Kidney (tissue), 14 donors: ENCODE measurements around the gene QRFP. TPM values are rescaled to one million over a fixed set of nuclear protein-coding genes. Genes with fewer than 3 reads are reported as not detected.
A peak's percentile ranks its signal among the peaks of the same experiment; 100 is the strongest.

ENCODE experiments used
- DNase-seq, 5 donors: peaks; one replicate each; pipeline ENCODE4 v3.0.0-alpha.2; 2013 to 2020
- FAIRE-seq: peaks from 2 replicates; lab custom pipeline; 2012; peaks lifted over from hg19 to GRCh38; lab: Jason Lieb, UNC
- H3K27ac ChIP-seq, 2 donors: one replicate each; pipeline ENCODE4 v1.7.0; 2013; ENCODE audit warnings: low read depth in 2 of 2, low read length in 2 of 2, inconsistent platforms in 1 of 2
- H3K27me3 ChIP-seq: one replicate; pipeline ENCODE4 v1.7.1; 2013; ENCODE audit warnings: low read length, inconsistent platforms; ENCODE audit not compliant: control insufficient read depth, insufficient read depth
- H3K36me3 ChIP-seq, 3 donors: one replicate each; pipeline versions ENCODE4 v1.7.0 to v1.7.1; 2013; ENCODE audit warnings: low read length in 3 of 3, control low read depth in 1 of 3, inconsistent platforms in 1 of 3; ENCODE audit not compliant: insufficient read depth in 3 of 3, control insufficient read depth in 2 of 3
- H3K4me1 ChIP-seq, 3 donors: one replicate each; pipeline versions ENCODE4 v1.7.0 to v1.7.1; 2013; ENCODE audit warnings: low read length in 3 of 3, inconsistent platforms in 1 of 3, low read depth in 1 of 3; ENCODE audit not compliant: control insufficient read depth in 2 of 3, insufficient read depth in 2 of 3
- H3K4me3 ChIP-seq, 3 donors: one replicate each; pipeline versions ENCODE4 v1.7.0 to v1.8.1; 2013; ENCODE audit warnings: low read length in 3 of 3, control low read depth in 1 of 3, inconsistent platforms in 1 of 3
- H3K9ac ChIP-seq, 3 donors: one replicate each; pipeline versions ENCODE4 v1.7.0 to v1.7.1; 2013; ENCODE audit warnings: low read length in 3 of 3, control low read depth in 1 of 3, inconsistent platforms in 1 of 3
- H3K9me3 ChIP-seq, 3 donors: one replicate each; pipeline versions ENCODE4 v1.7.0 to v1.7.1; 2013; ENCODE audit warnings: low read length in 3 of 3, control low read depth in 1 of 3, inconsistent platforms in 1 of 3; ENCODE audit not compliant: control insufficient read depth in 2 of 3, insufficient read depth in 1 of 3
- intact Hi-C: fragments of 100-400 bp; cut with DNase I; formaldehyde crosslinking; loops from one replicate; pipeline ENCODE4 v1.11.1; 2022
- polyA plus RNA-seq: library from polyadenylated mRNA; stranded (reverse); fragments of 350-450 nt; fragmentation: Illumina TruSeq; extraction: RNeasy Lipid Tissue Mini Kit (QIAGEN cat#74804); gene quantifications from one replicate; pipeline ENCODE4 v1.2.3, GENCODE V29; 2014; ENCODE audit warnings: low read depth, low replicate concordance; ENCODE audit not compliant: insufficient read depth
- total RNA-seq: library from RNA; stranded (reverse); fragmentation: NEBNext Ultra II Directional; extraction: Animal tissue kit (Norgen Biotek cat#: 25700); gene quantifications from one replicate; pipeline ENCODE4 v1.2.1, GENCODE V29; 2021
- TF ChIP-seq, protein P1 (sequence below): IDR thresholded peaks from 3 replicates; pipeline ENCODE4 v1.5.1; 2012; ENCODE audit warnings: mild to moderate bottlenecking, moderate library complexity, borderline replicate concordance; ENCODE audit not compliant: insufficient read depth; ENCODE audit errors: extremely low read depth
- donor health status: control.
- donor health status: control.
- donor health status: control.
- donor health status: control.
- donor health status: control.
- donor health status: DM: yes; HTN: yes; CAD: no.
- donor health status: Normal renal cell carcinoma (clear cell type).

The QRFP gene
- total and polyA plus RNA-seq, 2 donors from 2014 or later = not detected

DNA sequence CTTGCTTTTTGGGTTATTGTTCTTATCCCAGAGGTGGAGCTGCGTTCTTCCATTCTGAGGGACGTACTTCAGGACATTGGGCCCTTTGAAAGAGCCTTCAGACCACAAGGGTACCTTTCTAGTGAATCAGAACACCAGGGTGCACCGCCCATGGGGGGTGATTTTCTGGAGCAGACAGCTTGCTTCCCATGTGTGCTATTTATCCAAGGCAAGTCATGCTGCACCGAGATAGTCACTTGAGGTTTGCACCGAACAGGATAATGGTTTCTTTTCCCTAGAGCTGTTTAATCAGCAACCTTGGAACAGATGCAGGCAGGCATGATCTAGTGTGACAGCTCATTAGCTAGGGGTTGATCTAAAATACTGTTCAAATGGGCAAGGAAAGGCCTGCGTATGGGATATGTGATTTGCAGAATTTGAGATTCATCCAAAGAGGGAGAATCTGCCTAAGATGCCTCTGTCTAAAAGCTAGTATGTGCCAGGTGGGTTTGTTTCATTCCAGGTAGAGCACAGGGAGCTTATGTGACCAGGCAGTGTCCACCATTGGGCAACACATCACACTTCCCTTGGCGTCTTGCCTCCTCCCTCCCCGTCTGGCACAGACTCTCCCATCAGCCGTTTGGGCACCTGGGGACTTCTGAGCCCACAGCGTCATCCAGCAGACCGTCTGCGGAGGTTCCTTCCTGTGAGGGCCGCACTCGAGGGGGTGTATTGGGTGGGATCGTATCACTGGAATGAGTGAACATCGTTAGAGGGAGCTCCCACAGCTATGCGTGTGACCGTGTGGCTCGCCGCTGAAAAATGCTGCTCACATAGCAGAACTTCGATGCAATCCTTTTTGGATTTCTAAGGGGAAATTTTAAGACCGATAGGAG, 38.5 kb downstream of the QRFP start:
- no peak overlapping the region for H3K27ac ChIP-seq
- FAIRE-seq (no peak), DNase-seq (peak in 1 of 5 donors; percentile 68)
- H3K27me3 ChIP-seq = no peaks in the 10 kb centered on the region
- H3K4me1 ChIP-seq = peaks cover 0 to 25% (median 0%) of the 10 kb centered on the region in 3 donors
- intact Hi-C loops = no loop called here
- H3K9me3 ChIP-seq = no peaks in the 10 kb centered on the region
- H3K4me3 ChIP-seq = no peak overlapping the region
- H3K36me3 ChIP-seq = peaks cover 14 to 16% (median 15%) of the 10 kb centered on the region in 3 donors
- TF ChIP-seq, protein P1, sequence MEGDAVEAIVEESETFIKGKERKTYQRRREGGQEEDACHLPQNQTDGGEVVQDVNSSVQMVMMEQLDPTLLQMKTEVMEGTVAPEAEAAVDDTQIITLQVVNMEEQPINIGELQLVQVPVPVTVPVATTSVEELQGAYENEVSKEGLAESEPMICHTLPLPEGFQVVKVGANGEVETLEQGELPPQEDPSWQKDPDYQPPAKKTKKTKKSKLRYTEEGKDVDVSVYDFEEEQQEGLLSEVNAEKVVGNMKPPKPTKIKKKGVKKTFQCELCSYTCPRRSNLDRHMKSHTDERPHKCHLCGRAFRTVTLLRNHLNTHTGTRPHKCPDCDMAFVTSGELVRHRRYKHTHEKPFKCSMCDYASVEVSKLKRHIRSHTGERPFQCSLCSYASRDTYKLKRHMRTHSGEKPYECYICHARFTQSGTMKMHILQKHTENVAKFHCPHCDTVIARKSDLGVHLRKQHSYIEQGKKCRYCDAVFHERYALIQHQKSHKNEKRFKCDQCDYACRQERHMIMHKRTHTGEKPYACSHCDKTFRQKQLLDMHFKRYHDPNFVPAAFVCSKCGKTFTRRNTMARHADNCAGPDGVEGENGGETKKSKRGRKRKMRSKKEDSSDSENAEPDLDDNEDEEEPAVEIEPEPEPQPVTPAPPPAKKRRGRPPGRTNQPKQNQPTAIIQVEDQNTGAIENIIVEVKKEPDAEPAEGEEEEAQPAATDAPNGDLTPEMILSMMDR = no peak
- no peak overlapping the region for H3K9ac ChIP-seq

DNA sequence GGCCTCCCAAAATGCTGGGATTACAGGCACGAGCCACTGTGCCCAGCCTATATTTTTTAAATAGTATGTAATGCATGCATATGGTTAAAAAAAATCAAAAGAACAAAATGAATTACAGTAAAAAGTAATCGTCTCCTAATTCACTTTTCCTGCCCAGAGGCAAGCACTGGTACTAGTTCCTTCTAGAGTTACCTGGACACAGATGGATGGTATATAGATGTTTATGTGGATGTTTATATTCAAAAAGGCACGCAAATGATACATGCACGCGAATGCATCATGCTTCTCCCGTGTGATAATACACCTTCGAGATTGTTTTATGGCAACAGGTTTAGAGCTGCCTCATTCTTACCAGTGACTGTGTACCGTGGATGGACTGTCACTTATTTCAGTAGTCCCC, 40.1 kb downstream of the QRFP start:
- Histone ChIP-seq H3K36me3 (peaks cover 10 to 16% (median 13%) of the 10 kb centered on the region in 3 donors), H3K9ac (no peak overlapping the region), H3K9me3 (no peaks in the 10 kb centered on the region), H3K4me3 (no peak overlapping the region), H3K27ac (no peak overlapping the region), H3K4me1 (peaks cover 0 to 25% (median 0%) of the 10 kb centered on the region in 3 donors), H3K27me3 (no peaks in the 10 kb centered on the region)
- intact Hi-C loops = no loop called here
- TF ChIP-seq, protein P1 = no peak
- FAIRE-seq = no peak
- DNase-seq = no peak

- FAIRE-seq = no peak
- TF ChIP-seq, protein P1 = no peak
- H3K4me3 ChIP-seq = no peak overlapping the region
- intact Hi-C loops = no loop called here
- peak in 1 of 5 donors; percentile 60 for DNase-seq
- H3K27me3 ChIP-seq = no peaks in the 10 kb centered on the region
- H3K4me1 ChIP-seq = peaks cover 0 to 12% (median 0%) of the 10 kb centered on the region in 3 donors
- H3K9me3 ChIP-seq = no peaks in the 10 kb centered on the region
- no peak overlapping the region for H3K9ac ChIP-seq
- H3K27ac ChIP-seq = no peak overlapping the region
- peaks cover 10 to 16% (median 11%) of the 10 kb centered on the region in 3 donors for H3K36me3 ChIP-seq
Observed at GRCh38 chr9:130854835-130855234, 41.8 kb downstream of the QRFP start.
